Measurements from ENCODE around the gene BNC2.
A peak's percentile ranks its signal among the peaks of the same experiment; 100 is the strongest.

BNC2 gene

GRCh38 chr9:16524078-16524477 is 346.4 kb downstream of the BNC2 start:
- DNase-seq (ENCODE audit: low read depth, low spot score): no peak
- POLR2A ChIA-PET: no interaction called here
- TF ChIP-seq CTCF (IDR thresholded peaks at IDR 0.05; ENCODE audit: insufficient read depth, low read length, missing control alignments): no peak
- CTCF ChIA-PET: no interaction called here
- no peak overlapping the region for H3K4me3 ChIP-seq (ENCODE audit: low read depth, low read length)

GRCh38 chr9:16521868-16522411 is 348.5 kb downstream of the BNC2 start:
- peak; percentile 80 for DNase-seq (ENCODE audit: low read depth, low spot score)
- TF ChIP-seq CTCF (IDR thresholded peaks at IDR 0.05; ENCODE audit: insufficient read depth, low read length, missing control alignments): no peak
- CTCF ChIA-PET: interaction anchor here (1.1 to 1.2 kb wide), 2 partner anchors 26 to 276 kb away, joined by 3 read pairs; no protein-coding TSS in a partner anchor
- H3K4me3 ChIP-seq (ENCODE audit: low read depth, low read length): no peak overlapping the region
- POLR2A ChIA-PET: interaction anchor here (0.9 to 1.5 kb wide), 3 partner anchors 17 to 330 kb away, joined by 4 to 5 read pairs (median 4); no protein-coding TSS in a partner anchor

- ChIA-PET CTCF (no interaction called here), POLR2A (no interaction called here)
- H3K4me3 ChIP-seq (ENCODE audit: low read depth, low read length): no peak overlapping the region
- no peak for TF ChIP-seq CTCF (IDR thresholded peaks at IDR 0.05; ENCODE audit: insufficient read depth, low read length, missing control alignments)
- no peak for DNase-seq (ENCODE audit: low read depth, low spot score)
These were observed 351.5 kb downstream of the BNC2 start for GRCh38 chr9:16519001-16519400.

GRCh38 chr9:16516891-16517290 is 353.6 kb downstream of the BNC2 start:
- POLR2A ChIA-PET: interaction anchor here (0.6 to 1.1 kb wide), 2 partner anchors 11 to 21 kb away, joined by 3 to 4 read pairs; no protein-coding TSS in a partner anchor
- CTCF ChIA-PET: interaction anchor here (0.6 kb wide), 1 partner anchor 77 kb away, joined by 3 read pairs; no protein-coding TSS in a partner anchor
- no peak for TF ChIP-seq CTCF (IDR thresholded peaks at IDR 0.05; ENCODE audit: insufficient read depth, low read length, missing control alignments)
- no peak for DNase-seq (ENCODE audit: low read depth, low spot score)
- H3K4me3 ChIP-seq (ENCODE audit: low read depth, low read length): no peak overlapping the region

GRCh38 chr9:16515879-16516301 is 354.6 kb downstream of the BNC2 start:
- H3K4me3 ChIP-seq (ENCODE audit: low read depth, low read length): no peak overlapping the region
- ChIA-PET CTCF (no interaction called here), POLR2A (interaction anchor here (0.6 to 1.2 kb wide), 3 partner anchors 10 to 102 kb away, joined by 3 to 4 read pairs (median 3); no protein-coding TSS in a partner anchor)
- TF ChIP-seq CTCF (IDR thresholded peaks at IDR 0.05; ENCODE audit: insufficient read depth, low read length, missing control alignments): no peak
- no peak for DNase-seq (ENCODE audit: low read depth, low spot score)

GRCh38 chr9:16515207-16515606 is 355.3 kb downstream of the BNC2 start:
- no peak for TF ChIP-seq CTCF (IDR thresholded peaks at IDR 0.05; ENCODE audit: insufficient read depth, low read length, missing control alignments)
- no peak for DNase-seq (ENCODE audit: low read depth, low spot score)
- ChIA-PET CTCF (interaction anchor here (0.8 kb wide), 1 partner anchor 188 kb away, joined by 3 read pairs; no protein-coding TSS in a partner anchor), POLR2A (interaction anchor here (0.6 to 1.2 kb wide), 2 partner anchors 9 to 10 kb away, joined by 4 read pairs; no protein-coding TSS in a partner anchor)
- no peak overlapping the region for H3K4me3 ChIP-seq (ENCODE audit: low read depth, low read length)

All from AG04449 (cell line).